Measurements from ENCODE around the gene ARX.
A peak's percentile ranks its signal among the peaks of the same experiment; 100 is the strongest.

ARX gene

DNA sequence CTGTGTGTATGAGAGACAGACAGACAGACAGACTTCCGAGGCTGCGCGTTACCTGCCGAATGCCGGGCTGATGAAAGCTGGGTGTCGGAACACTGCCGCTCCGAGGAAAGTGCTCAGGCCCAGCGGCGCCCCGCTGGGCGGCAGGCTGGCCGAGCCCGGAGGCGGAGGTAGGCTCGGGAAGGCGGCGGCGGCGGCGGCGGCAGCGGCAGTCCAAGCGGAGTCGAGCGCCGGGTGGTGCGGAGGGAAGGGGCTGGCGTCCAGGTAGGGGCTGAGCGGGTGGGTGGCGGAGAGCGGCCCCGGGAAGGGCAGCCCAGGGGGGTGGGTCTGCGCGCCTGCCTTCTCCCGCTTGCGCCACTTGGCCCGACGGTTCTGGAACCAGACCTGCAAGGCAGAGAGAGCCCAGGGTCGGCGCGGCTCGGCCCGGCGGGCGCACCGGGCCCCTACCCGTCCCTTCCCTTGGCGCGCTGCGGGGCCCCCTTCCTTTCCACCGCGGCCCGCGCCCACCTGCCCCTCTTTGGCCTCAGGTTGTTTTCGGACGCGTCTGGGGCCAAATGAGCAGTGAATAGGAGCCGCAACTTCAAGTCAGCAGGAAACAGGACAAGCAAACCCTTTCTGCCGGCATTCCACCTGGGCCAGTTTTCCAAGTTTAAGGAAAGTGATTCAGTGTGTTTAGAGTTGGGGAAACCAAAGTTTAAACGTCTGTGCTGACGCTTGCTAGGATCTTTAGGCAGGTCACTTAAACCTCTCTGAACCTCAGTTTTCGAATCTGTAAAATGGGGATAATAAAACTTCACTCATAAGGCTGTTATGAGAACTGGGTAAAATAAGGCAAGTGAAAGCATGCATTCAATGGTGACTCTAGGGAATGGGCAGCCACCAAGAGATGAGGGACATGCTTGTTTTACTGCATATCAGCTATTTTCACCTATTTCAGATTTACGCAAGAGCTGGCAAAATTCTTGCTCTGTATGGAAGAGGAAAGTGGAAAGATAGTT, 8.4 kb downstream of the ARX start:
- no peaks in the 10 kb centered on the region for H3K9me3 ChIP-seq (ENCODE audit: control insufficient read depth in 2 of 2, low read length in 2 of 2)
- no peak overlapping the region for H3K27ac ChIP-seq (ENCODE audit: low read depth in 2 of 2, low read length in 2 of 2)
- H3K4me1 ChIP-seq (ENCODE audit: control insufficient read depth in 2 of 2, insufficient read depth in 2 of 2, low read length in 2 of 2), result no peaks in the 10 kb centered on the region
- H3K4me3 ChIP-seq (ENCODE audit: low read length in 2 of 2), result no peak overlapping the region
- no peak overlapping the region for H3K9ac ChIP-seq (ENCODE audit: low read depth in 1 of 2, low read length in 2 of 2)
- peaks cover 56 to 61% of the 10 kb centered on the region in 2 donors for H3K27me3 ChIP-seq (ENCODE audit: control insufficient read depth in 2 of 2, insufficient read depth in 2 of 2, low read length in 2 of 2)
- no peaks in the 10 kb centered on the region for H3K36me3 ChIP-seq (ENCODE audit: control insufficient read depth in 2 of 2, insufficient read depth in 2 of 2, low read length in 2 of 2)

DNA sequence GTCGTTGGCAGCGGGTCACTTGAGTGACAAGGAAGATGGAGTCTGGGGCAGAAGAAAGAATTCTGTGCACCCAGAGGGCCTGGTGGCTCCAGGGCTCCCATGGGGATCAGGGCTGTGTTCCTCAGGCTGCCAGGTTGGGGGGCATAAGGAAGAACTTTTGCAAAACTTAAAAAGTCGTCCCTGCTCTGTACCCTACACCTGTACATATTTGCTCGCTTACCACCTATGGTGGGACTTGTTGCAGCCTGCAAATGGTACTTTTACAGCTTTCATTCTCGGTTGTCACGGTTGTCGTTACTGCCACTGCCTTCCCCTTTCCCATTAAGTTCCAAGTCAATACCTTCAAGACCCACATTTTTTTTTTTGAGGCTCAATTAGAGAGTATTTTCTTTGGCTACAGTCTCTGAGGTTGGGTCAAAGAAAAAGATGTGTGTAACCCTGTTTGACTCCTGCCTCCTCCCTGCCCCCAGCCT, 9.1 kb downstream of the ARX start:
- Histone ChIP-seq H3K36me3 (ENCODE audit: control insufficient read depth in 2 of 2, insufficient read depth in 2 of 2, low read length in 2 of 2) (no peaks in the 10 kb centered on the region), H3K9ac (ENCODE audit: low read depth in 1 of 2, low read length in 2 of 2) (no peak overlapping the region), H3K9me3 (ENCODE audit: control insufficient read depth in 2 of 2, low read length in 2 of 2) (no peaks in the 10 kb centered on the region), H3K4me1 (ENCODE audit: control insufficient read depth in 2 of 2, insufficient read depth in 2 of 2, low read length in 2 of 2) (no peaks in the 10 kb centered on the region), H3K27me3 (ENCODE audit: control insufficient read depth in 2 of 2, insufficient read depth in 2 of 2, low read length in 2 of 2) (peaks cover 51 to 56% of the 10 kb centered on the region in 2 donors), H3K27ac (ENCODE audit: low read depth in 2 of 2, low read length in 2 of 2) (no peak overlapping the region), H3K4me3 (ENCODE audit: low read length in 2 of 2) (no peak overlapping the region)

- Histone ChIP-seq H3K4me1 (ENCODE audit: control insufficient read depth in 2 of 2, insufficient read depth in 2 of 2, low read length in 2 of 2) (no peaks in the 10 kb centered on the region), H3K27ac (ENCODE audit: low read depth in 2 of 2, low read length in 2 of 2) (no peak overlapping the region), H3K9ac (ENCODE audit: low read depth in 1 of 2, low read length in 2 of 2) (peak overlapping the region in 1 of 2 donors; percentile 10), H3K27me3 (ENCODE audit: control insufficient read depth in 2 of 2, insufficient read depth in 2 of 2, low read length in 2 of 2) (peaks cover 47 to 48% of the 10 kb centered on the region in 2 donors), H3K9me3 (ENCODE audit: control insufficient read depth in 2 of 2, low read length in 2 of 2) (no peaks in the 10 kb centered on the region), H3K36me3 (ENCODE audit: control insufficient read depth in 2 of 2, insufficient read depth in 2 of 2, low read length in 2 of 2) (no peaks in the 10 kb centered on the region), H3K4me3 (ENCODE audit: low read length in 2 of 2) (peak overlapping the region in 1 of 2 donors; percentile 10)
These were observed 10.2 kb downstream of the ARX start for GRCh38 chrX:25005382-25006185.

DNA sequence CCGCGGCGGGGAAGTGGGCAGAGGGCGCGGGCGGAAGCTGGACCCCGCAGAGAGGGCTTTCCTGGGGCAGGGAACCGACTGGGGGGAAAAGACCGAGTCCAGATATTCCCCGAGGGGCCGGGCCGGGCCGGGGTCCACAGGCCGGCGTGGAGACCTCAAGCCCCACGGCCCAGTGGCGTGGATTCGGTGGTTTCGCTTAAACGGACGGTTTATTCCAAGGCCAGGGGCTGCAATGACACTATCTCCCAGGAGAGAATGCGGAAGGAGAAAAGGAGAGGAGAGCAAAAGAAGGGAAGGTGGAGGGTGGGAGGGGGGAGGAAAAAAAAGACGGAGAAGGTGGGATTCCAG, 10.8 kb downstream of the ARX start:
- Histone ChIP-seq H3K27ac (ENCODE audit: low read depth in 2 of 2, low read length in 2 of 2) (no peak overlapping the region), H3K4me1 (ENCODE audit: control insufficient read depth in 2 of 2, insufficient read depth in 2 of 2, low read length in 2 of 2) (no peaks in the 10 kb centered on the region), H3K27me3 (ENCODE audit: control insufficient read depth in 2 of 2, insufficient read depth in 2 of 2, low read length in 2 of 2) (peaks cover 42 to 47% of the 10 kb centered on the region in 2 donors), H3K4me3 (ENCODE audit: low read length in 2 of 2) (no peak overlapping the region), H3K9me3 (ENCODE audit: control insufficient read depth in 2 of 2, low read length in 2 of 2) (no peaks in the 10 kb centered on the region), H3K36me3 (ENCODE audit: control insufficient read depth in 2 of 2, insufficient read depth in 2 of 2, low read length in 2 of 2) (no peaks in the 10 kb centered on the region), H3K9ac (ENCODE audit: low read depth in 1 of 2, low read length in 2 of 2) (peak overlapping the region in 1 of 2 donors; percentile 10)

- Histone ChIP-seq H3K9ac (ENCODE audit: low read depth in 1 of 2, low read length in 2 of 2) (peak overlapping the region in 1 of 2 donors; percentile 10), H3K4me1 (ENCODE audit: control insufficient read depth in 2 of 2, insufficient read depth in 2 of 2, low read length in 2 of 2) (no peaks in the 10 kb centered on the region), H3K36me3 (ENCODE audit: control insufficient read depth in 2 of 2, insufficient read depth in 2 of 2, low read length in 2 of 2) (no peaks in the 10 kb centered on the region), H3K4me3 (ENCODE audit: low read length in 2 of 2) (no peak overlapping the region), H3K27me3 (ENCODE audit: control insufficient read depth in 2 of 2, insufficient read depth in 2 of 2, low read length in 2 of 2) (peaks cover 39 to 45% of the 10 kb centered on the region in 2 donors), H3K27ac (ENCODE audit: low read depth in 2 of 2, low read length in 2 of 2) (no peak overlapping the region), H3K9me3 (ENCODE audit: control insufficient read depth in 2 of 2, low read length in 2 of 2) (no peaks in the 10 kb centered on the region)
These were observed 11.2 kb downstream of the ARX start for GRCh38 chrX:25004485-25005032.

DNA sequence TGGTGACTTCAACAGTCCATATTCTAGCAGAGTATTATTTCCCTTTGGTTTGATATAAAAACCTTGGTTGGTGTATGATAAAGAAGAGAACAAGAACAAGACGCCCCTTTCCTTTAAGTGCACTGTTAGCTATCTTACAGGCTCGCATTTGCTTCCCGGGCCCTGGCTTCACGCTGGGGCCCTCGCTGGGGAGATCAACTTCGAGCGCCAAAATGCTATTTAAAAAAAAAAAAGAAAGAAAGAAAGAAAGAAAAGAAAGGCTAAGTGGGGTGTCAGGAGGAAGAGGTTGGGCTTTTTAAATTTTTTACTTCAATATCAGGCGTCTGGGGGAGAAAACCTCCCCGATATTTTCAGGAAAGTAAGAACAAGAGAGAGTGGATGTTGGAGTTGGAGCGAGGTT, 11.7 kb downstream of the ARX start:
- Histone ChIP-seq H3K27ac (ENCODE audit: low read depth in 2 of 2, low read length in 2 of 2) (no peak overlapping the region), H3K27me3 (ENCODE audit: control insufficient read depth in 2 of 2, insufficient read depth in 2 of 2, low read length in 2 of 2) (peaks cover 35 to 41% of the 10 kb centered on the region in 2 donors), H3K9ac (ENCODE audit: low read depth in 1 of 2, low read length in 2 of 2) (no peak overlapping the region), H3K9me3 (ENCODE audit: control insufficient read depth in 2 of 2, low read length in 2 of 2) (no peaks in the 10 kb centered on the region), H3K4me3 (ENCODE audit: low read length in 2 of 2) (no peak overlapping the region), H3K4me1 (ENCODE audit: control insufficient read depth in 2 of 2, insufficient read depth in 2 of 2, low read length in 2 of 2) (no peaks in the 10 kb centered on the region), H3K36me3 (ENCODE audit: control insufficient read depth in 2 of 2, insufficient read depth in 2 of 2, low read length in 2 of 2) (no peaks in the 10 kb centered on the region)

DNA sequence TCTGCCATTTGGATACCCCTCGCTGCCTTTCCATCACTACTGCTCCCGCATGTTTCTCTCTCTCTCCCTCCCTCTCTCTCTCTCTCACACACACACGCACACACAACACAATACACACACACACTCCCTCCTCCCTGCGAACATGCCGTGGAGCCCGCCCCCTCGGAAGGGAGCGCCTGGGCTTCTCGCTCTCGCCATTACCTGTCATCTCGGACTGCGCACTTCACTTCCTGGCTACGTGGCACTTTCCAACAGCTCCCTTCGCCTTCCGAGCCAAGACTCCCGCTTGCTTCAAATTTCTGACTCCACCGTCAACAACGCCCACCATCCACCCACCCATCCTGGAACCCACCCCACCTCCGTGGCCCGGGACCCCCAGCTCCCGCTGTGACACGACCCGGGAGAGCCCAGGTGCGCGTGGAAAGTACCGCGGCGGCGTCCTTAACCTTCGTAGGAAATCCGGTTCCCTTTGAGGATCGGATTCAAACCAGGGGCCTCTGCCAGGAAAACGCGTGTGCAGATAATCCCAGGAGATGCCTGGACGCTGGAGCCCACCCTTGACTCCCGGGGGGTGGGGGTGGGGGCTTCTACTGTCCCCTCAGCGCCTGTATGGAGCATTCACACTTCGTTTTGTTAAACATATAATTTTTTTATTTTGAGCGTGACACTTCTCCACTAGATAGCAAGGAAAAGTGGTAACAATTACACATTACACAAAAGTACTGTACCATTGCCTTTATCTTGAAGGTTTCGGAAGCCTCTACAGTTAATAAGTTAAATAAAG, 12.5 kb downstream of the ARX start:
- Histone ChIP-seq H3K4me3 (ENCODE audit: low read length in 2 of 2) (peak overlapping the region; percentile 33 to 48), H3K27ac (ENCODE audit: low read depth in 2 of 2, low read length in 2 of 2) (no peak overlapping the region), H3K27me3 (ENCODE audit: control insufficient read depth in 2 of 2, insufficient read depth in 2 of 2, low read length in 2 of 2) (peaks cover 28 to 40% of the 10 kb centered on the region in 2 donors), H3K36me3 (ENCODE audit: control insufficient read depth in 2 of 2, insufficient read depth in 2 of 2, low read length in 2 of 2) (no peaks in the 10 kb centered on the region), H3K4me1 (ENCODE audit: control insufficient read depth in 2 of 2, insufficient read depth in 2 of 2, low read length in 2 of 2) (no peaks in the 10 kb centered on the region), H3K9me3 (ENCODE audit: control insufficient read depth in 2 of 2, low read length in 2 of 2) (no peaks in the 10 kb centered on the region), H3K9ac (ENCODE audit: low read depth in 1 of 2, low read length in 2 of 2) (peak overlapping the region in 1 of 2 donors; percentile 26)

DNA sequence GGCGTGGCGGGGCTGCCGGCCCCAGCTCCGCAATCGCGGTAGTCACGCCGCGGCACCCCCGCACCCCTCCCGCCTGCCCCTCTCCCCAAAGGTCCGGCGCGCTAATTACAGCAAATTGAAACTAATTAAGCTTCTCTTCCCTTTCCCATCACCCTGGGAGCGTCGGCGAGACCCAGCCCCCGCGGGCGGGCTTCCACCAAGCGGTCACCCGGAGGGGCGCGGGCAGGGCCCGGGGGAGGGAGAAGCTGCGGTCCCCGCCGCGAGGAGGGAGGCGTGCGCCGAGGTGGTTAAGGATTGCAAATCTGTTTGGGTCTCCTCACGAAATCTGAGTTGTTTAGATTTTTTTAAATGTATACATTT, 13.1 kb downstream of the ARX start:
- H3K9ac ChIP-seq (ENCODE audit: low read depth in 1 of 2, low read length in 2 of 2), result peak overlapping the region in 1 of 2 donors; percentile 7
- H3K36me3 ChIP-seq (ENCODE audit: control insufficient read depth in 2 of 2, insufficient read depth in 2 of 2, low read length in 2 of 2), result no peaks in the 10 kb centered on the region
- peak overlapping the region; percentile 33 to 48 for H3K4me3 ChIP-seq (ENCODE audit: low read length in 2 of 2)
- peaks cover 22 to 34% of the 10 kb centered on the region in 2 donors for H3K27me3 ChIP-seq (ENCODE audit: control insufficient read depth in 2 of 2, insufficient read depth in 2 of 2, low read length in 2 of 2)
- no peak overlapping the region for H3K27ac ChIP-seq (ENCODE audit: low read depth in 2 of 2, low read length in 2 of 2)
- H3K9me3 ChIP-seq (ENCODE audit: control insufficient read depth in 2 of 2, low read length in 2 of 2), result no peaks in the 10 kb centered on the region
- no peaks in the 10 kb centered on the region for H3K4me1 ChIP-seq (ENCODE audit: control insufficient read depth in 2 of 2, insufficient read depth in 2 of 2, low read length in 2 of 2)

DNA sequence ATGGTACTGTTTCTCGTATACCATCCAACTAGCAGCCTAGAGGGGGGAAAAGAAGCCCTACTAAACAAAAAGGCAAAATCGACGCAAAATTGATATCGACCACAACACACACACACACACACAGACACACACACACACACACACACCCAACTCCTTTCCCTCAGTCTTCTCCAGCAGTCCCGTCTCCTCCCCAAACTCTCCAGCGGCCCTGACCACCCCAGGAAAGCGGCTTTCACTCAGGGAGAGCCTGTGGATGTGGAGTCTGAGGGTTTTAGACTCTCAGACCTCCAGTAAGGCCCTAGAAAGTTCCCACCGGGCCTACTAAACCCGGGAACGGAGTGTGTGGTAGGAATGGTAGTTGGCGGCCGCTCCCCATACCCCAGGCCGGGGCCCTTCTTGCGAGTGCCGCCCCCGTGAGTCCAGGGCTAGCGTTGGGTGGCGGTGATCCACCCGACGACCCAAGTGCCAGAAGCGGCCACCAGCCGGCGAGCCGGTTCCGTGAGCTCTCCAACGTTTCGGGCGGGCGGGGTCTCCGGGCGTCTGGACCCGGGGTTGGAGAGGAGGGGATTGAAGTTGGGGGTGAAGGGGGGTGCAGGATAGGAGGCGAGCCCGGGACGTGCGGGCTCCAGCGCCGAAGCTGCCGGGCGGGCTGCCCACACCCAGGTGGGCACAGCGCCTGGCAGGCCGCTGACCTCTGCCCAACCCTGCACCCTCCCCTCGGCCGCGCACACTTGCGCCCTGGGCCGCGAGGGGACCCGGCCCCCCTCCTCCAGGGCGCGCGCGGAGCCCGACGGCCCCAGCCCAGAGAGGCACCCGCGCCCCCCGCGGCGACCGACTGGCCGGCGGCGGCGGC, 13.7 kb downstream of the ARX start:
- no peaks in the 10 kb centered on the region for H3K9me3 ChIP-seq (ENCODE audit: control insufficient read depth in 2 of 2, low read length in 2 of 2)
- H3K4me1 ChIP-seq (ENCODE audit: control insufficient read depth in 2 of 2, insufficient read depth in 2 of 2, low read length in 2 of 2), result no peaks in the 10 kb centered on the region
- peaks cover 23 to 31% of the 10 kb centered on the region in 2 donors for H3K27me3 ChIP-seq (ENCODE audit: control insufficient read depth in 2 of 2, insufficient read depth in 2 of 2, low read length in 2 of 2)
- H3K4me3 ChIP-seq (ENCODE audit: low read length in 2 of 2), result no peak overlapping the region
- H3K27ac ChIP-seq (ENCODE audit: low read depth in 2 of 2, low read length in 2 of 2), result no peak overlapping the region
- peak overlapping the region in 1 of 2 donors; percentile 7 for H3K9ac ChIP-seq (ENCODE audit: low read depth in 1 of 2, low read length in 2 of 2)
- H3K36me3 ChIP-seq (ENCODE audit: control insufficient read depth in 2 of 2, insufficient read depth in 2 of 2, low read length in 2 of 2), result no peaks in the 10 kb centered on the region

Measured in mucosa of rectum (tissue), 2 donors.